Measurements from ENCODE around the gene GRAMD2B.
"Not testable (repeated sequence)": the region's sequence is repeated elsewhere in the genome, so short reads cannot be mapped to it uniquely, and the experiment has no call there.

Gene GRAMD2B

GRCh38 chr5:126402621-126403555 lies 20.3 kb upstream of the GRAMD2B start:
- in situ Hi-C loops (cut with HindIII; ENCODE audit: low pct_ligation_motif_present, low pct_unique_long_range_greater_than_20kb, low sequenced_read_pairs): no loop called here
- no peak for DNase-seq

DNA sequence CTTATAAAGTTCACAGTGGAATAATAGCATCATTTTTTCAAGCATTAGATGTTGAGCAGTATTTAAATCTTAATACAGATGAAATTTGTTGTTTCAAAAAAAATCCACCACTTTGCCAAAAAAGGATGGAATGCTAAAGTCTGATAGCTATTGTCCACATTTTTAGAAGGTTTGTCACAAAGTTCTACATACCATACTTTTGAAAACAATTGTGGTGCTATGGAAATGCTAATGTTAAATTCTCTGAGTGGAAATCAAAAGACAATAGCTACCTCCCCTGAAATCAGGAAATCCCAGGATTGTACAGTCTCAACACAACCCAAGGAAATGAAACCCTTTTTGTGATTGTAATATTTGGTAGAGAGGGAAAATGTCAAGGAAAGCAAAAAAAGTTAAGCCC lies 19.3 kb upstream of the GRAMD2B start:
- DNase-seq: no peak
- in situ Hi-C loops (cut with HindIII; ENCODE audit: low pct_ligation_motif_present, low pct_unique_long_range_greater_than_20kb, low sequenced_read_pairs): no loop called here

GRCh38 chr5:126410623-126411022 lies 12.6 kb upstream of the GRAMD2B start:
- in situ Hi-C loops (cut with HindIII; ENCODE audit: low pct_ligation_motif_present, low pct_unique_long_range_greater_than_20kb, low sequenced_read_pairs): no loop called here
- DNase-seq: no peak

DNA sequence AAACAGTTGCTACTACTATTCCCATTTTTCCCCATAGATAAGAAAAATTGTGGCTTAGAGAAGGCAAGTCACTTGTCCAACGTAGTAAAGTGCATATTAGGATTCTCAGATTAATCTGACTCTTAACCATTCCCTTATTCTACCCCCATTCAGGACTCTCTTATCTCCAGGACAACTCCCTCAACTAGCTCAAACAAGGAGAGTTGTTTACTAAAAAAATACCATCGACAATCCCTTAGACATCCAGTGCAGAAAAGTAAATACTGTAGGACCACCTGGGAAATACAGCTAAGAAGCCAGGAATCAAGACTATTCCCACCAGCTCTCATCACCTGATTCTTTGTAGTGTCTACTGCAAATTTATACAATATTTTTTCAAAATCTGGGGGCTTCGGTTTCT lies 9.4 kb upstream of the GRAMD2B start:
- DNase-seq: no peak
- in situ Hi-C loops (cut with HindIII; ENCODE audit: low pct_ligation_motif_present, low pct_unique_long_range_greater_than_20kb, low sequenced_read_pairs): no loop called here

DNA sequence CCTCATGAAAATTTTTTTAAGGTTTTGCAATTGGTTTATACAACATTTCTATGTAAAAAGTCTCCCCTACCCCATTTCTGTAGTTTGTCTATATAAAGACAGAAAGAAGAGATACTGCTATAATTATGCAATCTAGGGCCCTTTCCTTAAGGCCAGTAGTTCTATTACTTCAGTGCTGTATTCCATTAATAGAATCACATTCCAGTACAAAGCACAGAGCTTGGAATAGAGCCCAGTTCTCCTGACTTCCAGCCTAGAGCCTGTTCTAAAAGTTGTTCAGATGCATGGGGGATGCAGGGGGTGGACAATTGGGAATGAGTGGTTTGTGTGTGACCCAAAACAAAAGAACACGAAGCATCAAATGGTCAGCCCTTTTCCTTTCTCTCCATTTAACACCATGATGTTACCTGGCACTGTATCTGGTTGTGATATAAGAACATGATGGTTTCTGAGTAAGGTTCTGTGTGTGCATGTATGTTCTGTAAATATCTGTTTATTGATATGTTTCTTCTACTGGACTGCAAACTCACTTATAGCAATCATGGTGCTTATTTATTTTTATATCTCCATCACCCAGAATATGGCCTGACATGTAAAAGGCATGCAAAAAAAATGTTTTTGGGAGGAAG lies 8.2 kb upstream of the GRAMD2B start:
- no peak for DNase-seq
- in situ Hi-C loops (cut with HindIII; ENCODE audit: low pct_ligation_motif_present, low pct_unique_long_range_greater_than_20kb, low sequenced_read_pairs): no loop called here

DNA sequence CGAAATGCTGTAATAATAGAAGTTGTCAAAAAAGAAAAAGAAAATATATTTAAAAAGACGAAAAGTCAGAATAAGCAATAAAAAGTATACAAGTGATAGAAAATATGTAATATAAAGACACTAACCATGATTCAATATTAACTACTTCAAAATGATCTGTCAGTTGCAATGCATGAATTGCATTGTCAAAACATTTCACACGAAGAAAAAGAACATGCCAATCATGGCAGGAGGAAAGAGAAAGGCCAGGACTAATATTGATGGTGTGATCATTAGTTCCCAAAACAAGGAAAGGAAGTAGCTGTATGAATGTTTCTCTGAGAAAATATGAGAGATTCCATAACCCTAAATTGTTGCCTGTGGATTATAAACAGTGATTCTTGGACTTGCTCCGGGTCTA lies 7.4 kb upstream of the GRAMD2B start:
- no peak for DNase-seq
- in situ Hi-C loops (cut with HindIII; ENCODE audit: low pct_ligation_motif_present, low pct_unique_long_range_greater_than_20kb, low sequenced_read_pairs): no loop called here

- in situ Hi-C loops (cut with HindIII; ENCODE audit: low pct_ligation_motif_present, low pct_unique_long_range_greater_than_20kb, low sequenced_read_pairs): no loop called here
- DNase-seq: no peak
These were observed 6.8 kb upstream of the GRAMD2B start for GRCh38 chr5:126416266-126416925.

- DNase-seq: no peak
- in situ Hi-C loops (cut with HindIII; ENCODE audit: low pct_ligation_motif_present, low pct_unique_long_range_greater_than_20kb, low sequenced_read_pairs): no loop called here
These were observed 6.0 kb upstream of the GRAMD2B start for GRCh38 chr5:126417178-126417577.

GRCh38 chr5:126419102-126419501 lies 4.1 kb upstream of the GRAMD2B start:
- DNase-seq: no peak
- in situ Hi-C loops (cut with HindIII; ENCODE audit: low pct_ligation_motif_present, low pct_unique_long_range_greater_than_20kb, low sequenced_read_pairs): no loop called here

- no peak for DNase-seq
- in situ Hi-C loops (cut with HindIII; ENCODE audit: low pct_ligation_motif_present, low pct_unique_long_range_greater_than_20kb, low sequenced_read_pairs): no loop called here
These were observed 5.2 kb downstream of the GRAMD2B start for GRCh38 chr5:126428421-126428820.

GRCh38 chr5:126430631-126431030 lies 7.4 kb downstream of the GRAMD2B start:
- no peak for DNase-seq
- in situ Hi-C loops (cut with HindIII; ENCODE audit: low pct_ligation_motif_present, low pct_unique_long_range_greater_than_20kb, low sequenced_read_pairs): no loop called here

GRCh38 chr5:126433701-126434100 lies 10.5 kb downstream of the GRAMD2B start:
- in situ Hi-C loops (cut with HindIII; ENCODE audit: low pct_ligation_motif_present, low pct_unique_long_range_greater_than_20kb, low sequenced_read_pairs): no loop called here

DNA sequence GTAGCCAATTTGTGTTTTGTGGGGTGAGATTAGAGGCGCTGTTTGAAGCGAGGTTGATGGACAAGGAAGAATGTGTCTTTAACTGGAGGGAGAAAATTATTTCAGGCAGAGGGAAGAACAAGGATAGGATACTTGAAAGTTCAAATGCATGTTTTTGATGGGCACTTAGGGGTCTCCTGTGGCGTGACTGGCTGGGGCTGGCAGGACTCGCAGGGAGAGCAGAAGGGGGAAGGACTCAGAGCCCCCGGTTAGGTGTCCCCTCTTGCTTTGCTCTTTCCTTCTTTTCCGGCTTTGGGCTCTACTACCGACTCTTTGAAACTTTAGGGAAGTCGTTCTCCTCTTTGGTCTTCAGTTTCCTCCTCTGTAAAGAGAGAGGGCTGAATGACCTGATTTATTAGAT lies 12.1 kb downstream of the GRAMD2B start:
- in situ Hi-C loops (cut with HindIII; ENCODE audit: low pct_ligation_motif_present, low pct_unique_long_range_greater_than_20kb, low sequenced_read_pairs): no loop called here
- DNase-seq: no peak

More at GRCh38 chr5:126433701-126434100, 10.5 kb downstream of the GRAMD2B start:
- no peak for DNase-seq

- no peak for DNase-seq
- in situ Hi-C loops (cut with HindIII; ENCODE audit: low pct_ligation_motif_present, low pct_unique_long_range_greater_than_20kb, low sequenced_read_pairs): no loop called here
These were observed 12.5 kb downstream of the GRAMD2B start for GRCh38 chr5:126435714-126436113.

DNA sequence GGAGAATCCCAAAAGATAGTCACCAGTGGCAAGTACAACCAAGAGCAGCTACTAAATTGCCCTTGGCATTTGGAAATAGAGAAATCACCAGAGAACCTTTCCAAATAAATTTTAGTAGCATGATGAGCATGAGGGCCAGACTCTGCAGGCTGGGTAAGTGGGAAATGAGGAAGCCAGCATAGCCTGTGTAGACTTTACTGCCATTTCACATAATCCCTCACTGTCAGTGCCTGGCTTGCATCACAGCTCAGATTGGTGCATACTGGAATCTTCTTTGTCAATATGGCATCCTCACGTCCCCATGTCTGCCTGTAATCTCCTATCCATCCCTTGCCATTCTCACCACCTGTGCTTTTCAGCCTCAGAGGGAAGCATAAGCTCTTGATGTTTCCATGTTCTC lies 14.5 kb downstream of the GRAMD2B start:
- DNase-seq: no peak
- in situ Hi-C loops (cut with HindIII; ENCODE audit: low pct_ligation_motif_present, low pct_unique_long_range_greater_than_20kb, low sequenced_read_pairs): no loop called here

DNA sequence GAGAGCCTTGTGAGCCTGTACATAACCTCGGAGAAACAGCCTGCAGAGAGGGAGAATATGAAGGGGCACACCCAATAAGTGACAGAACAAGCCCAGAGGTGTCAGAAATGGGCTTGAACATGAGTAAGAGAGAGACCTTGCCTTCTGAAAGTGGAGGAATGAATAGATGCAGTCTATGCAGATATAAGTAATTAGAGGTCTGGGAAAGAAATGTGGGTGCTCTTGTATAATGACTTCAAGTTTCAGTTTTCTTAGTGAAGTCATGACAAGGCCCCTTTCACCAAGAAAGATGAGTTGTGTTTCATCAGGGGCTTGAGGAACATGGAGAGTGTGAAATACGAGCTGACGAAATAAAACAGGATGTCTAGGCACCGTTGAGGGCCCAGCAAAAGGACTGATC lies 15.1 kb downstream of the GRAMD2B start:
- no peak for DNase-seq
- in situ Hi-C loops (cut with HindIII; ENCODE audit: low pct_ligation_motif_present, low pct_unique_long_range_greater_than_20kb, low sequenced_read_pairs): no loop called here

GRCh38 chr5:126438868-126439267 lies 15.7 kb downstream of the GRAMD2B start:
- in situ Hi-C loops (cut with HindIII; ENCODE audit: low pct_ligation_motif_present, low pct_unique_long_range_greater_than_20kb, low sequenced_read_pairs): no loop called here

GRCh38 chr5:126439724-126440123 lies 16.5 kb downstream of the GRAMD2B start:
- in situ Hi-C loops (cut with HindIII; ENCODE audit: low pct_ligation_motif_present, low pct_unique_long_range_greater_than_20kb, low sequenced_read_pairs): not testable (repeated sequence)

More at GRCh38 chr5:126438868-126439267, 15.7 kb downstream of the GRAMD2B start:
- no peak for DNase-seq

DNA sequence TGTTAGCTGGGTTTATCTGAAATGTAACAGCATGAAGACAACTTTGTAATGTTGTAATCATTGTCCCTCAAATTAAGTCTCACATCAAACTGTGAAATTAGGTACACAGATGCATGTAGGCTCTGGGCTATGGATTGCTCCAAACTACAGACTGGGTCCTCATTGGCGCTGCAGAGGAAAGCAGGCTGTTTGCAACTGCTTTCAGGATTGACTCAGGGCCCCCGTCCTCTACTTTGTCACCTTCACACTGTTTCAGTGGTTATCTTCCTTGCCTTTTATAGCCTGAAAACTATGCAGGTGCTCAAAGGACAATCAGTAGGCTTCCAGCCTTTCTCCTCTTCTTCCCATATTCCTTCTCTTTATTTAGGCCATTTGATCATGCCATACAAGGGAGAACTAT lies 18.0 kb downstream of the GRAMD2B start:
- DNase-seq: no peak
- in situ Hi-C loops (cut with HindIII; ENCODE audit: low pct_ligation_motif_present, low pct_unique_long_range_greater_than_20kb, low sequenced_read_pairs): no loop called here

More at GRCh38 chr5:126439724-126440123, 16.5 kb downstream of the GRAMD2B start:
- DNase-seq: not testable (repeated sequence)
